Measurements from ENCODE around the gene RANBP17.

DNA sequence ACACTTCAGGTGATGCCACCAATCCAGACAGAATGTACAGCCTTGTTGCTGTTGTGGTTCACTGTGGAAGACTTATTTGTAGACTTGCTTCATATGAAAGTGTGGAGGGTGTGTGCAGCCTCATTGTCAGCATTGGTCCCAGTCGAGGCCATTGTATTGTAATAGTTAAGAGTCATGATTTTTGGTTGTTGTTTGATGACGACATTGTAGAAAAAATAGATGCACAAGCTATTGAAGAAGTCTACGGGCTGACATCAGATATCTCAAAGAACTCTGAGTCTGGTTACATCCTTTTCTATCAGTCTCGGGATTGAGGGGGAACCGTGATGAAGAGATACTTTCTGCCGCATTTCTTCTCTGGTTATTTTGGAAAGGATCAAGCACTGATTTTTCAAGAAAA, 390.9 kb downstream of the RANBP17 start:
- TF ChIP-seq EZH2 (IDR thresholded peaks at IDR 0.05; ENCODE audit: insufficient read depth, poor library complexity, severe bottlenecking) (no peak), EZH2phosphoT487 (IDR thresholded peaks at IDR 0.05; ENCODE audit: insufficient read depth, low read depth) (no peak)
